Vagina (tissue), 2 donors: Measurements from ENCODE around the gene WDR20.

Source experiments
- POLR2A ChIP-seq, 2 donors: fragments of 450-650 bp; IDR thresholded peaks; one replicate each; pipeline ENCODE4 v1.6.1; 2017; ENCODE audit warnings: antibody characterized with exemption in 2 of 2, mild to moderate bottlenecking in 2 of 2, moderate library complexity in 2 of 2
- POLR2AphosphoS5 ChIP-seq, 2 donors: sonication (generic); formaldehyde crosslinking; IDR thresholded peaks; one replicate each; pipeline ENCODE4 v1.9.0; 2017; ENCODE audit warnings: antibody characterized with exemption in 2 of 2, mild to moderate bottlenecking in 2 of 2, low read depth in 1 of 2; ENCODE audit not compliant: insufficient read depth in 1 of 2
- TF ChIP-seq, protein P1 (sequence below), 3 experiments: fragments of 450-650 bp in 2 of 3; fragments of 200-600 bp in 1 of 3; sonication (generic) in 1 of 3; IDR thresholded peaks; one replicate each; pipeline ENCODE4 v1.5.1; 2017 to 2019; ENCODE audit warnings: antibody characterized with exemption in 3 of 3, mild to moderate bottlenecking in 2 of 3, moderate library complexity in 2 of 3

DNA sequence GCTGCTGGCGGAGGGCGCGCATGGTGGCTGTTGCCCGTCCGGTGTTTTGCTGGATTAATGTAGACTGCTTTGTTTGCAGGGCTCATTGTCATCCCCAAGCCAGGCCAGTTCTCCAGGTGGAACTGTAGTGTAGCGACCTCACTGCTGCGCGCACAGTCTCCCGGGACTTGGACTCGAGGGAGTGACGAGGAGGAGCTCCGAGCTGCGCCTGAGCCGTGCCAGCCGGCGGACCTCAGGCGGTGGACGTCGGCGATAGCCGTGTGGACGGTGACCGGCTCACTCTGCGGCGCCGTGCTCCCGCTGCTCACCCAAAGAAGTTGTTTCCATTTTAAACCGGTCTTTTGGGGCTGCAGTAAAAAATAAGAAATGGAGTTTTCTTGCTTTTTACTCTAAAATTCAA, 83.1 kb downstream of the WDR20 start:
- TF ChIP-seq POLR2A (IDR thresholded peaks at IDR 0.05) (no peak), POLR2AphosphoS5 (IDR thresholded peaks at IDR 0.05; ENCODE audit: insufficient read depth in 1 of 2, low read depth in 1 of 2) (no peak)
- TF ChIP-seq, protein P1, sequence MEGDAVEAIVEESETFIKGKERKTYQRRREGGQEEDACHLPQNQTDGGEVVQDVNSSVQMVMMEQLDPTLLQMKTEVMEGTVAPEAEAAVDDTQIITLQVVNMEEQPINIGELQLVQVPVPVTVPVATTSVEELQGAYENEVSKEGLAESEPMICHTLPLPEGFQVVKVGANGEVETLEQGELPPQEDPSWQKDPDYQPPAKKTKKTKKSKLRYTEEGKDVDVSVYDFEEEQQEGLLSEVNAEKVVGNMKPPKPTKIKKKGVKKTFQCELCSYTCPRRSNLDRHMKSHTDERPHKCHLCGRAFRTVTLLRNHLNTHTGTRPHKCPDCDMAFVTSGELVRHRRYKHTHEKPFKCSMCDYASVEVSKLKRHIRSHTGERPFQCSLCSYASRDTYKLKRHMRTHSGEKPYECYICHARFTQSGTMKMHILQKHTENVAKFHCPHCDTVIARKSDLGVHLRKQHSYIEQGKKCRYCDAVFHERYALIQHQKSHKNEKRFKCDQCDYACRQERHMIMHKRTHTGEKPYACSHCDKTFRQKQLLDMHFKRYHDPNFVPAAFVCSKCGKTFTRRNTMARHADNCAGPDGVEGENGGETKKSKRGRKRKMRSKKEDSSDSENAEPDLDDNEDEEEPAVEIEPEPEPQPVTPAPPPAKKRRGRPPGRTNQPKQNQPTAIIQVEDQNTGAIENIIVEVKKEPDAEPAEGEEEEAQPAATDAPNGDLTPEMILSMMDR (IDR thresholded peaks at IDR 0.05): no peak
